SK-N-SH treated with all-trans-retinoic acid at 6 μM for 48 hours (cell line): ENCODE results near the gene PARP16.

Experiments
- ATAC-seq: fragments of 200-7000 bp; cut with Tn5 transposase; 3 replicates; pipeline ENCODE4 v1.9.1; 2020; ENCODE audit warnings: mild to moderate bottlenecking, moderate library complexity
- BACH2 ChIP-seq: fragments of 250-450 bp; sonication (Bioruptor Pico); IDR thresholded peaks from 2 replicates; pipeline ENCODE4 v1.9.0; 2021; ENCODE audit warnings: mild to moderate bottlenecking, borderline replicate concordance
- CSDC2 ChIP-seq: fragments of 250-450 bp; sonication (Bioruptor Pico); IDR thresholded peaks from 2 replicates; pipeline ENCODE4 v1.5.0; 2020; ENCODE audit warnings: mild to moderate bottlenecking, moderate library complexity
- GLIS3 ChIP-seq: fragments of 250-450 bp; sonication (Bioruptor Pico); IDR thresholded peaks from 2 replicates; pipeline ENCODE4 v1.5.0; 2020; ENCODE audit warnings: mild to moderate bottlenecking, moderate library complexity
- ISL1 ChIP-seq: fragments of 250-450 bp; sonication (Bioruptor Pico); IDR thresholded peaks from 2 replicates; pipeline ENCODE4 v2.1.2; 2022; ENCODE audit warnings: mild to moderate bottlenecking, moderate library complexity
- OSR1 ChIP-seq: fragments of 250-450 bp; sonication (Bioruptor Pico); IDR thresholded peaks from 2 replicates; pipeline ENCODE4 v1.8.0; 2022; ENCODE audit warnings: moderate library complexity, mild to moderate bottlenecking, inconsistent platforms
- PPARA ChIP-seq: fragments of 250-450 bp; sonication (Bioruptor Pico); IDR thresholded peaks from 2 replicates; pipeline ENCODE4 v1.5.0; 2020; ENCODE audit warnings: mild to moderate bottlenecking, borderline replicate concordance
- SNAI2 ChIP-seq: fragments of 250-450 bp; sonication (Bioruptor Pico); IDR thresholded peaks from 2 replicates; pipeline ENCODE4 v1.5.0; 2020; ENCODE audit warnings: mild to moderate bottlenecking, moderate library complexity
- TCF4 ChIP-seq: fragments of 250-450 bp; sonication (Bioruptor Pico); IDR thresholded peaks from 2 replicates; pipeline ENCODE4 v1.8.0; 2021; ENCODE audit warnings: mild to moderate bottlenecking, moderate library complexity, borderline replicate concordance
- TOX ChIP-seq: fragments of 250-450 bp; sonication (Bioruptor Pico); IDR thresholded peaks from 2 replicates; pipeline ENCODE4 v1.8.0; 2021; ENCODE audit warnings: mild to moderate bottlenecking, moderate library complexity, borderline replicate concordance
- ZNF565 ChIP-seq: fragments of 450-650 bp; formaldehyde crosslinking; conservative IDR thresholded peaks from 2 replicates; pipeline ENCODE4 v1.5.0; 2020; ENCODE audit warnings: low read depth, mild to moderate bottlenecking, moderate library complexity
- ZNF70 ChIP-seq: fragments of 450-650 bp; formaldehyde crosslinking; IDR thresholded peaks from 2 replicates; pipeline ENCODE4 v1.5.0; 2020; ENCODE audit warnings: mild to moderate bottlenecking, moderate library complexity
- ZNF8 ChIP-seq: fragments of 450-650 bp; formaldehyde crosslinking; IDR thresholded peaks from 2 replicates; pipeline ENCODE4 v1.5.0; 2020; ENCODE audit warnings: mild to moderate bottlenecking, moderate library complexity
- TF ChIP-seq, protein P1 (sequence below): fragments of 250-450 bp; sonication (Bioruptor Pico); IDR thresholded peaks from 2 replicates; pipeline ENCODE4 v1.5.0; 2020; ENCODE audit warnings: mild to moderate bottlenecking, moderate library complexity
- TF ChIP-seq, protein P2 (sequence below): fragments of 250-450 bp; sonication (Bioruptor Pico); IDR thresholded peaks from 2 replicates; pipeline ENCODE4 v1.8.0; 2020; ENCODE audit warnings: mild to moderate bottlenecking, moderate library complexity, borderline replicate concordance
- TF ChIP-seq, protein P3 (sequence below): fragments of 250-450 bp; sonication (Bioruptor Pico); IDR thresholded peaks from 2 replicates; pipeline ENCODE4 v1.5.1; 2021; ENCODE audit warnings: mild to moderate bottlenecking, moderate library complexity
- TF ChIP-seq, protein P4 (sequence below): fragments of 250-450 bp; sonication (Bioruptor Pico); IDR thresholded peaks from 2 replicates; pipeline ENCODE4 v1.5.1; 2020; ENCODE audit warnings: low read depth, mild to moderate bottlenecking, moderate library complexity
- TF ChIP-seq, protein P5 (sequence below): fragments of 250-450 bp; sonication (Bioruptor Pico); IDR thresholded peaks from 2 replicates; pipeline ENCODE4 v1.8.0; 2021; ENCODE audit warnings: low read depth, mild to moderate bottlenecking, moderate library complexity, borderline replicate concordance

PARP16 gene

DNA sequence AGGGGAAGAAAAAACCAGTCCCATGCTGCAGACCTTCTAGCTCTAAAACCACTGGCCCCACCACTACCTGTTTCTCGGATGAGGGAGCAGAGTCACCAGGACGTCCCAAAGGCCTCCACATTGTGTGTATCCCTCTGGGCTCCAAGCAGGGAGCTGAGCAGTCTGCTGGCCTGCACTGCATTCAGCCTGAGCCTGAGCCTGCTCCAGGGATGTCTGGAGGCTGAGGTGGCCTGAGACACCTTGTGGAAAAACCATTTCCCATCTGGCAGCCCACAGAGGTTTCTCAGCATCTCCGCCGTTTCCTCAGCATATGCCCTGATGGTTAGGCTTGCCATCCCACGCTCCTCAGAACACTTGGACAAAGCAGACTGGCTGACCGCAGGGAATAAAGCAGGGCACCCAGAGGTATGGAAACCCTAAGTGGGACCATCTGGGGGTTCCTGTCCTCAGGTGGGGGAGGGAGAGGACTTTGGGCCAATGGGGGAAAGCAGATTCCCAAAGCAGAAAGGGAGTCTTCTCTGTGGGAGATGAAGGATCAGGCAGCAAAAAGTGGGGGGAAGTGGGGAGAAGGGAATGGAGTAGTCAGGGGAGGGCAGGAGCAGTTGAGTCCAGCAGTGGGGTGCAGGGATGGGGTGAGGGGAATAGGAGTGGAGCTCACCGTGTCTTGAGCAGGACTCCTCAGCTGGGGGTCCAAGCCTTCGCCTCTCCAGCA lies 75.8 kb downstream of the PARP16 start, which contains the start of gene CILP:
TSS of gene CILP (minus strand) at position 704 of the 712 bp plus-strand sequence. CDS start 1,718 bp downstream, outside the sequence.
- ATAC-seq, result no peak; the same call in 2 of the 3 replicates
- TF ChIP-seq CSDC2 (no peak), ISL1 (CRISPR knock-in tag) (no peak), ZNF70 (CRISPR knock-in tag) (no peak), PPARA (CRISPR knock-in tag) (no peak), TCF4 (CRISPR knock-in tag) (no peak), SNAI2 (CRISPR knock-in tag) (no peak), OSR1 (CRISPR knock-in tag) (no peak), BACH2 (CRISPR knock-in tag) (no peak), TOX (CRISPR knock-in tag) (no peak)
- TF ChIP-seq, protein P1, sequence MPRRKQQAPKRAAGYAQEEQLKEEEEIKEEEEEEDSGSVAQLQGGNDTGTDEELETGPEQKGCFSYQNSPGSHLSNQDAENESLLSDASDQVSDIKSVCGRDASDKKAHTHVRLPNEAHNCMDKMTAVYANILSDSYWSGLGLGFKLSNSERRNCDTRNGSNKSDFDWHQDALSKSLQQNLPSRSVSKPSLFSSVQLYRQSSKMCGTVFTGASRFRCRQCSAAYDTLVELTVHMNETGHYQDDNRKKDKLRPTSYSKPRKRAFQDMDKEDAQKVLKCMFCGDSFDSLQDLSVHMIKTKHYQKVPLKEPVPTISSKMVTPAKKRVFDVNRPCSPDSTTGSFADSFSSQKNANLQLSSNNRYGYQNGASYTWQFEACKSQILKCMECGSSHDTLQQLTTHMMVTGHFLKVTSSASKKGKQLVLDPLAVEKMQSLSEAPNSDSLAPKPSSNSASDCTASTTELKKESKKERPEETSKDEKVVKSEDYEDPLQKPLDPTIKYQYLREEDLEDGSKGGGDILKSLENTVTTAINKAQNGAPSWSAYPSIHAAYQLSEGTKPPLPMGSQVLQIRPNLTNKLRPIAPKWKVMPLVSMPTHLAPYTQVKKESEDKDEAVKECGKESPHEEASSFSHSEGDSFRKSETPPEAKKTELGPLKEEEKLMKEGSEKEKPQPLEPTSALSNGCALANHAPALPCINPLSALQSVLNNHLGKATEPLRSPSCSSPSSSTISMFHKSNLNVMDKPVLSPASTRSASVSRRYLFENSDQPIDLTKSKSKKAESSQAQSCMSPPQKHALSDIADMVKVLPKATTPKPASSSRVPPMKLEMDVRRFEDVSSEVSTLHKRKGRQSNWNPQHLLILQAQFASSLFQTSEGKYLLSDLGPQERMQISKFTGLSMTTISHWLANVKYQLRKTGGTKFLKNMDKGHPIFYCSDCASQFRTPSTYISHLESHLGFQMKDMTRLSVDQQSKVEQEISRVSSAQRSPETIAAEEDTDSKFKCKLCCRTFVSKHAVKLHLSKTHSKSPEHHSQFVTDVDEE, result no peak
- TF ChIP-seq, protein P2, sequence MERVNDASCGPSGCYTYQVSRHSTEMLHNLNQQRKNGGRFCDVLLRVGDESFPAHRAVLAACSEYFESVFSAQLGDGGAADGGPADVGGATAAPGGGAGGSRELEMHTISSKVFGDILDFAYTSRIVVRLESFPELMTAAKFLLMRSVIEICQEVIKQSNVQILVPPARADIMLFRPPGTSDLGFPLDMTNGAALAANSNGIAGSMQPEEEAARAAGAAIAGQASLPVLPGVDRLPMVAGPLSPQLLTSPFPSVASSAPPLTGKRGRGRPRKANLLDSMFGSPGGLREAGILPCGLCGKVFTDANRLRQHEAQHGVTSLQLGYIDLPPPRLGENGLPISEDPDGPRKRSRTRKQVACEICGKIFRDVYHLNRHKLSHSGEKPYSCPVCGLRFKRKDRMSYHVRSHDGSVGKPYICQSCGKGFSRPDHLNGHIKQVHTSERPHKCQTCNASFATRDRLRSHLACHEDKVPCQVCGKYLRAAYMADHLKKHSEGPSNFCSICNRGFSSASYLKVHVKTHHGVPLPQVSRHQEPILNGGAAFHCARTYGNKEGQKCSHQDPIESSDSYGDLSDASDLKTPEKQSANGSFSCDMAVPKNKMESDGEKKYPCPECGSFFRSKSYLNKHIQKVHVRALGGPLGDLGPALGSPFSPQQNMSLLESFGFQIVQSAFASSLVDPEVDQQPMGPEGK (CRISPR knock-in tag), result no peak
- TF ChIP-seq, protein P3, sequence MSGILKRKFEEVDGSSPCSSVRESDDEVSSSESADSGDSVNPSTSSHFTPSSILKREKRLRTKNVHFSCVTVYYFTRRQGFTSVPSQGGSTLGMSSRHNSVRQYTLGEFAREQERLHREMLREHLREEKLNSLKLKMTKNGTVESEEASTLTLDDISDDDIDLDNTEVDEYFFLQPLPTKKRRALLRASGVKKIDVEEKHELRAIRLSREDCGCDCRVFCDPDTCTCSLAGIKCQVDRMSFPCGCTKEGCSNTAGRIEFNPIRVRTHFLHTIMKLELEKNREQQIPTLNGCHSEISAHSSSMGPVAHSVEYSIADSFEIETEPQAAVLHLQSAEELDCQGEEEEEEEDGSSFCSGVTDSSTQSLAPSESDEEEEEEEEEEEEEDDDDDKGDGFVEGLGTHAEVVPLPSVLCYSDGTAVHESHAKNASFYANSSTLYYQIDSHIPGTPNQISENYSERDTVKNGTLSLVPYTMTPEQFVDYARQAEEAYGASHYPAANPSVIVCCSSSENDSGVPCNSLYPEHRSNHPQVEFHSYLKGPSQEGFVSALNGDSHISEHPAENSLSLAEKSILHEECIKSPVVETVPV (CRISPR knock-in tag), result no peak
- TF ChIP-seq, protein P4, sequence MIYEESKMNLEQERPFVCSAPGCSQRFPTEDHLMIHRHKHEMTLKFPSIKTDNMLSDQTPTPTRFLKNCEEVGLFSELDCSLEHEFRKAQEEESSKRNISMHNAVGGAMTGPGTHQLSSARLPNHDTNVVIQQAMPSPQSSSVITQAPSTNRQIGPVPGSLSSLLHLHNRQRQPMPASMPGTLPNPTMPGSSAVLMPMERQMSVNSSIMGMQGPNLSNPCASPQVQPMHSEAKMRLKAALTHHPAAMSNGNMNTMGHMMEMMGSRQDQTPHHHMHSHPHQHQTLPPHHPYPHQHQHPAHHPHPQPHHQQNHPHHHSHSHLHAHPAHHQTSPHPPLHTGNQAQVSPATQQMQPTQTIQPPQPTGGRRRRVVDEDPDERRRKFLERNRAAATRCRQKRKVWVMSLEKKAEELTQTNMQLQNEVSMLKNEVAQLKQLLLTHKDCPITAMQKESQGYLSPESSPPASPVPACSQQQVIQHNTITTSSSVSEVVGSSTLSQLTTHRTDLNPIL (CRISPR knock-in tag), result no peak

DNA sequence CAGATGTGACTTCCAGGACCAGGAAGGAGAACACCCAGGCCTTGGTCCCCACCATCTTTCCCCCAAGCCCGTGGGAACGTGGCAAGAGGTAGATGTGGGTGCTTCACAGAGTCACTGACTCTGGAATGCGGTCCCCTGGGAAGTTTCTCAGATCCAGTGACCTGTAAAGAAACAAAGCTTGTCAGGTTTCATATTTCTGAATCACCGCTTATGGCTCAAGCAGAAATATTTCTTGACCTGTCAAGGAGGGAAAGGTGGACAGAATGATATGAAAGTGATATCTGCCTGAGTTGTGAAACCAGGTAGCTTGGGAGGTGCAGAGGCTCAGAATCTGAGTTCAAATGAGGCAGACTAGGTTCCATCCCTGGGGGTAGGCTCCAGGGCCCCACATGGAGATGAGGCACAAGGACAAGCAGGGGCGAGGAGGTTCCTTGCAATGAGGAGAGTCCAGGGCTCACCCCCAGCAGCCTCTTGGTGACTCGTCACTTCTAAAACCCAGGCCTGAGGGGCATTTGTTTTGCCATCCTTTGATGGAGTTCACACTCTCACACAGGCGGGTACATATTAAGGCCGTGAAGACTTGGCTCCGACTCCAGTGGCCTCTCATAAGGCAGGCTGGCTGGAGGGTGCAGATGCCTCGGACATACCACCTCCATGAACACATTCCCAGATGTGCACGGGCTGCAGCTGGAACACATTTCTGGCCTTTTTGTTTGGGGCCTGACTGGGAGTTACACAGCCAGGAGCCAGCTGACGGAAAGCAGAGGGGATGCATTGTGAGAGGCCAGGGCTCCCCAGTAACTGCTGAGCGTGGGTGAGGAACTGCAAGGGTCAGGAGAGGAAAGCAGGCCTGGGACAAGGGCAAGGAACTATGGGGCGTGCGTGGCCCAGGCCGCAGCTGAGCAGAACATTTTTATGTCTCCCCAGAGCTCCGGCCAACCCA lies 76.7 kb downstream of the PARP16 start:
- TF ChIP-seq TOX (CRISPR knock-in tag) (no peak), PPARA (CRISPR knock-in tag) (no peak), OSR1 (CRISPR knock-in tag) (no peak), CSDC2 (no peak), GLIS3 (no peak), ZNF565 (no peak), ZNF8 (CRISPR knock-in tag) (no peak)
- TF ChIP-seq, protein P4 (CRISPR knock-in tag), result no peak
- TF ChIP-seq, protein P5, sequence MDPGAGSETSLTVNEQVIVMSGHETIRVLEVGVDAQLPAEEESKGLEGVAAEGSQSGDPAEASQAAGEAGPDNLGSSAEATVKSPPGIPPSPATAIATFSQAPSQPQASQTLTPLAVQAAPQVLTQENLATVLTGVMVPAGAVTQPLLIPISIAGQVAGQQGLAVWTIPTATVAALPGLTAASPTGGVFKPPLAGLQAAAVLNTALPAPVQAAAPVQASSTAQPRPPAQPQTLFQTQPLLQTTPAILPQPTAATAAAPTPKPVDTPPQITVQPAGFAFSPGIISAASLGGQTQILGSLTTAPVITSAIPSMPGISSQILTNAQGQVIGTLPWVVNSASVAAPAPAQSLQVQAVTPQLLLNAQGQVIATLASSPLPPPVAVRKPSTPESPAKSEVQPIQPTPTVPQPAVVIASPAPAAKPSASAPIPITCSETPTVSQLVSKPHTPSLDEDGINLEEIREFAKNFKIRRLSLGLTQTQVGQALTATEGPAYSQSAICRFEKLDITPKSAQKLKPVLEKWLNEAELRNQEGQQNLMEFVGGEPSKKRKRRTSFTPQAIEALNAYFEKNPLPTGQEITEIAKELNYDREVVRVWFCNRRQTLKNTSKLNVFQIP (CRISPR knock-in tag), result no peak
- TF ChIP-seq, all 23 proteins: peak for 0
- ATAC-seq, result no peak
